Endodermal cell (in vitro differentiated cells): ENCODE measurements around the gene EFNA2. TPM values are rescaled to one million over a fixed set of nuclear protein-coding genes. Genes with fewer than 3 reads are reported as not detected.

Experiments used
- DNase-seq: peaks from one replicate; pipeline ENCODE4 v3.0.0-alpha.2; 2017
- H3K27ac ChIP-seq: 2 replicates; pipeline ENCODE4 v1.5.1; 2013; ENCODE audit warnings: mild to moderate bottlenecking, low read depth, low read length, moderate library complexity
- H3K27me3 ChIP-seq: 2 replicates; pipeline ENCODE4 v1.6.1; 2013; ENCODE audit warnings: mild to moderate bottlenecking, low read length, moderate library complexity; ENCODE audit not compliant: insufficient read depth, control insufficient read depth, poor library complexity, severe bottlenecking
- H3K36me3 ChIP-seq: 2 replicates; pipeline ENCODE4 v1.7.0; 2013; ENCODE audit warnings: mild to moderate bottlenecking, low read length, moderate library complexity; ENCODE audit not compliant: control insufficient read depth, insufficient read depth
- H3K4me1 ChIP-seq: one replicate; pipeline ENCODE4 v1.7.0; 2013; ENCODE audit warnings: low read length; ENCODE audit not compliant: control insufficient read depth, insufficient read depth
- H3K4me3 ChIP-seq: 2 replicates; pipeline ENCODE4 v1.5.1; 2013; ENCODE audit warnings: mild to moderate bottlenecking, low read length, moderate library complexity
- H3K9ac ChIP-seq: 2 replicates; pipeline ENCODE4 v1.6.1; 2013; ENCODE audit warnings: mild to moderate bottlenecking, low read length, moderate library complexity; ENCODE audit not compliant: poor library complexity, severe bottlenecking; ENCODE audit errors: extremely low read depth
- H3K9me3 ChIP-seq: 2 replicates; pipeline ENCODE4 v1.6.1; 2013; ENCODE audit warnings: mild to moderate bottlenecking, low read length, moderate library complexity; ENCODE audit not compliant: control insufficient read depth
- H3K27ac Mint-ChIP-seq: 2 replicates; pipeline ENCODE4 v1.8.0; 2020; ENCODE audit warnings: mixed read lengths
- H3K27me3 Mint-ChIP-seq: 2 replicates; pipeline ENCODE4 v1.8.0; 2021; ENCODE audit warnings: mild to moderate bottlenecking, mixed read lengths; ENCODE audit not compliant: insufficient read depth
- H3K36me3 Mint-ChIP-seq: 2 replicates; pipeline ENCODE4 v1.8.0; 2020; ENCODE audit warnings: low read depth, mixed read lengths
- H3K4me1 Mint-ChIP-seq: 2 replicates; pipeline ENCODE4 v1.8.0; 2020; ENCODE audit warnings: mixed read lengths
- H3K4me3 Mint-ChIP-seq: 2 replicates; pipeline ENCODE4 v1.8.0; 2020; ENCODE audit warnings: mild to moderate bottlenecking, moderate library complexity, mixed read lengths
- H3K9me3 Mint-ChIP-seq: 2 replicates; pipeline ENCODE4 v1.8.0; 2020; ENCODE audit warnings: mild to moderate bottlenecking, mixed read lengths
- WGBS, 2 experiments: methylation state at CpG; one replicate each; pipeline versions ENCODE4 v1.1.5 to v1.1.7; 2013; ENCODE audit warnings: missing lambda C conversion rate in 2 of 2, mixed read lengths in 1 of 2; ENCODE audit not compliant: insufficient coverage in 1 of 2, insufficient read length in 1 of 2; 5-methylcytosine and 5-hydroxymethylcytosine counted together
- total RNA-seq, 2 donors: library from RNA; stranded (reverse); fragmentation: NEBNext Ultra II Directional in 1 of 2; extraction: Animal tissue kit (Norgen Biotek cat#: 25700) in 1 of 2; gene quantifications; 2 replicates in 1 of 2; 3 replicates in 1 of 2; pipeline ENCODE4 v1.2.1, GENCODE V29; 2021
- TF ChIP-seq, protein P1 (sequence below): fragments of 200-600 bp; sonication (generic); conservative IDR thresholded peaks from 2 replicates; pipeline ENCODE4 v1.5.0; 2021; ENCODE audit warnings: antibody characterized with exemption, mild to moderate bottlenecking

Gene EFNA2
- total RNA-seq, 2 donors from 2014 or later = 28.6 to 30.7 TPM

- H3K4me3 ChIP-seq = peak overlapping the region; percentile 86
- no peaks in the 10 kb centered on the region for H3K27me3 ChIP-seq
- no peak for DNase-seq
- H3K27ac ChIP-seq = no peak overlapping the region
- no peaks in the 10 kb centered on the region for H3K9me3 ChIP-seq
- H3K4me1 Mint-ChIP-seq = peaks cover 10% of the 10 kb centered on the region
- H3K36me3 ChIP-seq = no peaks in the 10 kb centered on the region
- 68 to 75% methylated on average over 28 to 55 of the region's 55 CpGs for WGBS, 2 experiments
- no peak overlapping the region for H3K27ac Mint-ChIP-seq
- TF ChIP-seq, protein P1, sequence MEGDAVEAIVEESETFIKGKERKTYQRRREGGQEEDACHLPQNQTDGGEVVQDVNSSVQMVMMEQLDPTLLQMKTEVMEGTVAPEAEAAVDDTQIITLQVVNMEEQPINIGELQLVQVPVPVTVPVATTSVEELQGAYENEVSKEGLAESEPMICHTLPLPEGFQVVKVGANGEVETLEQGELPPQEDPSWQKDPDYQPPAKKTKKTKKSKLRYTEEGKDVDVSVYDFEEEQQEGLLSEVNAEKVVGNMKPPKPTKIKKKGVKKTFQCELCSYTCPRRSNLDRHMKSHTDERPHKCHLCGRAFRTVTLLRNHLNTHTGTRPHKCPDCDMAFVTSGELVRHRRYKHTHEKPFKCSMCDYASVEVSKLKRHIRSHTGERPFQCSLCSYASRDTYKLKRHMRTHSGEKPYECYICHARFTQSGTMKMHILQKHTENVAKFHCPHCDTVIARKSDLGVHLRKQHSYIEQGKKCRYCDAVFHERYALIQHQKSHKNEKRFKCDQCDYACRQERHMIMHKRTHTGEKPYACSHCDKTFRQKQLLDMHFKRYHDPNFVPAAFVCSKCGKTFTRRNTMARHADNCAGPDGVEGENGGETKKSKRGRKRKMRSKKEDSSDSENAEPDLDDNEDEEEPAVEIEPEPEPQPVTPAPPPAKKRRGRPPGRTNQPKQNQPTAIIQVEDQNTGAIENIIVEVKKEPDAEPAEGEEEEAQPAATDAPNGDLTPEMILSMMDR = no peak
- no peak overlapping the region for H3K9ac ChIP-seq
- H3K4me3 Mint-ChIP-seq = peak overlapping the region; percentile 74
- peaks cover 5% of the 10 kb centered on the region for H3K27me3 Mint-ChIP-seq
- H3K9me3 Mint-ChIP-seq = no peaks in the 10 kb centered on the region
- peaks cover 15% of the 10 kb centered on the region for H3K4me1 ChIP-seq
- no peaks in the 10 kb centered on the region for H3K36me3 Mint-ChIP-seq
Measured at GRCh38 chr19:1287354-1288225, 1.9 kb downstream of the EFNA2 start.

- H3K4me3 Mint-ChIP-seq = peak overlapping the region; percentile 74
- H3K9ac ChIP-seq = no peak overlapping the region
- no peaks in the 10 kb centered on the region for H3K9me3 Mint-ChIP-seq
- TF ChIP-seq, protein P1 = no peak
- no peaks in the 10 kb centered on the region for H3K36me3 ChIP-seq
- WGBS, 2 experiments = 92 to 94% methylated on average over 9 to 18 of the region's 18 CpGs
- H3K27me3 ChIP-seq = no peaks in the 10 kb centered on the region
- peaks cover 5% of the 10 kb centered on the region for H3K27me3 Mint-ChIP-seq
- no peak overlapping the region for H3K27ac Mint-ChIP-seq
- no peak overlapping the region for H3K4me3 ChIP-seq
- peaks cover 10% of the 10 kb centered on the region for H3K4me1 Mint-ChIP-seq
- DNase-seq = no peak
- no peak overlapping the region for H3K27ac ChIP-seq
- no peaks in the 10 kb centered on the region for H3K36me3 Mint-ChIP-seq
- H3K4me1 ChIP-seq = peaks cover 15% of the 10 kb centered on the region
- no peaks in the 10 kb centered on the region for H3K9me3 ChIP-seq
Measured at GRCh38 chr19:1288226-1288612, 2.5 kb downstream of the EFNA2 start.

- Mint-ChIP-seq H3K27ac (no peak overlapping the region), H3K4me3 (no peak overlapping the region), H3K9me3 (no peaks in the 10 kb centered on the region), H3K36me3 (no peaks in the 10 kb centered on the region), H3K27me3 (peaks cover 5% of the 10 kb centered on the region), H3K4me1 (peaks cover 9% of the 10 kb centered on the region)
- Histone ChIP-seq H3K27ac (no peak overlapping the region), H3K27me3 (no peaks in the 10 kb centered on the region), H3K36me3 (no peaks in the 10 kb centered on the region), H3K4me1 (peaks cover 13% of the 10 kb centered on the region), H3K4me3 (no peak overlapping the region), H3K9me3 (no peaks in the 10 kb centered on the region), H3K9ac (no peak overlapping the region)
- no peak for DNase-seq
- TF ChIP-seq, protein P1 = no peak
- WGBS, 2 experiments = 96 to 98% methylated on average over 28 to 41 of the region's 41 CpGs
Measured at GRCh38 chr19:1288833-1289685, 3.4 kb downstream of the EFNA2 start.
